Neural cell (in vitro differentiated cells): Measurements from ENCODE around the gene SCN8A. TPM values are rescaled to one million over a fixed set of nuclear protein-coding genes. Genes with fewer than 3 reads are reported as not detected.

Source experiments
- H2AFZ ChIP-seq: fragments of 200-600, 300-800 bp; sonication (generic), shearing (Covaris generic); 2 replicates; pipeline ENCODE4 v1.6.0; 2014; ENCODE audit warnings: low read depth, mild to moderate bottlenecking, antibody characterized with exemption, low read length, moderate library complexity
- H3F3A ChIP-seq: fragments of 200-600 bp; shearing (Covaris generic); 2 replicates; pipeline ENCODE4 v1.6.1; 2016; ENCODE audit warnings: mild to moderate bottlenecking, moderate library complexity, mixed read lengths, antibody characterized with exemption, low read length; ENCODE audit not compliant: insufficient read depth, poor library complexity, severe bottlenecking
- H3K27ac ChIP-seq: fragments of 200-600, 300-800 bp; sonication (generic), shearing (Covaris generic); 2 replicates; pipeline ENCODE4 v1.5.1; 2014; ENCODE audit warnings: mild to moderate bottlenecking, low read length, moderate library complexity
- H3K27me3 ChIP-seq: fragments of 300-800, 200-600 bp; sonication (generic), shearing (Covaris generic); 2 replicates; pipeline ENCODE4 v1.6.0; 2014; ENCODE audit warnings: mild to moderate bottlenecking, low read depth, low read length, moderate library complexity; ENCODE audit not compliant: insufficient read depth
- H3K36me3 ChIP-seq: fragments of 300-800, 200-600 bp; sonication (generic), shearing (Covaris generic); 2 replicates; pipeline ENCODE4 v1.5.1; 2014; ENCODE audit warnings: mild to moderate bottlenecking, antibody characterized with exemption, low read length, moderate library complexity; ENCODE audit not compliant: insufficient read depth
- H3K4me2 ChIP-seq: fragments of 300-800, 200-600 bp; sonication (generic), shearing (Covaris generic); 2 replicates; pipeline ENCODE4 v1.6.0; 2014; ENCODE audit warnings: mild to moderate bottlenecking, low read length
- H3K4me3 ChIP-seq: fragments of 300-800, 200-600 bp; sonication (generic), shearing (Covaris generic); 2 replicates; pipeline ENCODE4 v1.5.1; 2014; ENCODE audit warnings: mild to moderate bottlenecking, low read length, moderate library complexity
- H3K79me2 ChIP-seq: fragments of 200-600 bp; shearing (Covaris generic); replicated peaks from 2 replicates; pipeline ENCODE4 v1.6.0; 2014; ENCODE audit warnings: mild to moderate bottlenecking, low read length, moderate library complexity; ENCODE audit not compliant: insufficient read depth
- H3K9ac ChIP-seq: fragments of 300-800, 200-600 bp; sonication (generic), shearing (Covaris generic); 2 replicates; pipeline ENCODE4 v1.6.1; 2016; ENCODE audit warnings: mild to moderate bottlenecking, low read length, mixed read lengths
- H3K9me2 ChIP-seq: fragments of 200-600 bp; shearing (Covaris generic); 2 replicates; pipeline ENCODE4 v1.6.1; 2016; ENCODE audit warnings: mild to moderate bottlenecking, low read length, mixed read lengths; ENCODE audit not compliant: insufficient read depth
- H3K9me3 ChIP-seq: fragments of 200-600, 300-800 bp; sonication (generic), shearing (Covaris generic); 2 replicates; pipeline ENCODE4 v1.6.1; 2016; ENCODE audit warnings: mild to moderate bottlenecking, mixed run types, low read length, moderate library complexity, mixed read lengths
- H4K20me1 ChIP-seq: fragments of 200-600 bp; shearing (Covaris generic); 2 replicates; pipeline ENCODE4 v1.6.1; 2016; ENCODE audit warnings: mild to moderate bottlenecking, mixed run types; ENCODE audit not compliant: insufficient read depth
- CTCF ChIP-seq: fragments of 450-650 bp; IDR thresholded peaks from 2 replicates; pipeline ENCODE4 v1.5.1; 2014; ENCODE audit warnings: antibody characterized with exemption, mild to moderate bottlenecking, moderate library complexity; ENCODE audit not compliant: poor library complexity, severe bottlenecking
- EP300 ChIP-seq: fragments of 450-650 bp; conservative IDR thresholded peaks from 2 replicates; pipeline ENCODE4 v1.6.1; 2014; ENCODE audit warnings: antibody characterized with exemption, mild to moderate bottlenecking, moderate library complexity; ENCODE audit not compliant: poor library complexity, severe bottlenecking
- EZH2 ChIP-seq: fragments of 200-600, 300-800 bp; shearing (Covaris generic), sonication (generic); IDR thresholded peaks from 2 replicates; pipeline ENCODE4 v1.6.1; 2014; ENCODE audit warnings: antibody characterized with exemption, low read length, borderline replicate concordance, mild to moderate bottlenecking; ENCODE audit not compliant: insufficient read depth, poor library complexity, severe bottlenecking
- MXI1 ChIP-seq: fragments of 450-650 bp; conservative IDR thresholded peaks from 2 replicates; pipeline ENCODE4 v1.6.1; 2014; ENCODE audit warnings: antibody characterized with exemption, mild to moderate bottlenecking; ENCODE audit not compliant: poor library complexity, severe bottlenecking
- POLR2AphosphoS5 ChIP-seq: IDR thresholded peaks from 2 replicates; pipeline ENCODE4 v1.6.1; 2012
- RAD21 ChIP-seq: fragments of 450-650 bp; conservative IDR thresholded peaks from 2 replicates; pipeline ENCODE4 v1.6.1; 2014; ENCODE audit warnings: antibody characterized with exemption, mild to moderate bottlenecking, moderate library complexity
- REST ChIP-seq: IDR thresholded peaks from 2 replicates; pipeline ENCODE4 v1.6.1; 2012; ENCODE audit warnings: borderline replicate concordance
- SMC3 ChIP-seq: fragments of 450-650 bp; conservative IDR thresholded peaks from 2 replicates; pipeline ENCODE4 v1.6.1; 2014; ENCODE audit warnings: antibody characterized with exemption, mild to moderate bottlenecking, moderate library complexity; ENCODE audit not compliant: poor library complexity
- TAF1 ChIP-seq: IDR thresholded peaks from 2 replicates; pipeline ENCODE4 v1.6.1; 2012; ENCODE audit warnings: low read depth
- polyA plus RNA-seq: library from polyadenylated mRNA; depleted of rRNA; stranded (reverse); fragments of >200 nt; gene quantifications from 2 replicates; pipeline ENCODE4 v1.2.3, GENCODE V29; 2014

SCN8A gene
- polyA plus RNA-seq, 1 donor from 2014 or later: 14.2 TPM

GRCh38 chr12:51836827-51837173, 245.8 kb downstream of the SCN8A start:
- no peak for TF ChIP-seq POLR2AphosphoS5
- TF ChIP-seq TAF1: no peak
- TF ChIP-seq CTCF: no peak
- no peak for TF ChIP-seq EP300
- TF ChIP-seq MXI1: no peak
- TF ChIP-seq REST: no peak
- TF ChIP-seq EZH2: no peak
- no peak for TF ChIP-seq SMC3
- TF ChIP-seq RAD21: no peak
- Histone ChIP-seq H2AFZ (no peak overlapping the region), H3K9ac (no peak overlapping the region), H3K79me2 (peaks cover 15% of the 10 kb centered on the region), H3K27ac (no peak overlapping the region), H3K9me2 (no peaks in the 10 kb centered on the region), H3F3A (no peaks in the 10 kb centered on the region), H3K4me3 (no peak overlapping the region), H3K9me3 (no peaks in the 10 kb centered on the region), H4K20me1 (no peaks in the 10 kb centered on the region), H3K27me3 (no peaks in the 10 kb centered on the region), H3K36me3 (no peaks in the 10 kb centered on the region), H3K4me2 (no peak overlapping the region)

- Histone ChIP-seq H3K27ac (no peak overlapping the region), H3K4me3 (no peak overlapping the region), H3K36me3 (no peaks in the 10 kb centered on the region), H2AFZ (no peak overlapping the region), H3K27me3 (no peaks in the 10 kb centered on the region), H3K9me2 (no peaks in the 10 kb centered on the region), H3K4me2 (no peak overlapping the region), H3F3A (no peaks in the 10 kb centered on the region), H4K20me1 (no peaks in the 10 kb centered on the region), H3K79me2 (peaks cover 15% of the 10 kb centered on the region), H3K9me3 (no peaks in the 10 kb centered on the region), H3K9ac (no peak overlapping the region)
- TF ChIP-seq CTCF: no peak
- no peak for TF ChIP-seq TAF1
- TF ChIP-seq RAD21: no peak
- TF ChIP-seq MXI1: no peak
- TF ChIP-seq REST: no peak
These were observed 246.3 kb downstream of the SCN8A start for GRCh38 chr12:51837286-51837685.
